Adipose tissue (tissue), 3 donors: ENCODE data around the gene CD28. TPM values are rescaled to one million over a fixed set of nuclear protein-coding genes. Genes with fewer than 3 reads are reported as not detected.

ENCODE experiments used
- H3K27ac ChIP-seq: one replicate; pipeline ENCODE4 v1.5.1; 2013; ENCODE audit warnings: low read depth, low read length
- WGBS, 3 donors: extraction: QIAGEN DNeasy Blood & Tissue Kit; methylation state at CpG; one replicate each; pipeline ENCODE4 v1.1.7; 2013; 5-methylcytosine and 5-hydroxymethylcytosine counted together
- polyA plus RNA-seq, 3 donors: library from polyadenylated mRNA; stranded (reverse); fragments of 200-250 nt; gene quantifications; one replicate each; pipeline ENCODE4 v1.2.3, GENCODE V29; 2013
- donor health status: healthy with polysubstance abuse.
- donor health status: Bipolar disorder and iron deficiency.
- donor health status: healthy.

The CD28 gene
- polyA plus RNA-seq, 3 donors, result 0.25 to 2.0 (median 0.59) TPM

- 87 to 90% (median 90%) methylated on average over 11 of the region's 11 CpGs for WGBS, 3 donors
- H3K27ac ChIP-seq, result no peak overlapping the region
These were observed 2.5 kb downstream of the CD28 start for GRCh38 chr2:203708846-203709396.

DNA sequence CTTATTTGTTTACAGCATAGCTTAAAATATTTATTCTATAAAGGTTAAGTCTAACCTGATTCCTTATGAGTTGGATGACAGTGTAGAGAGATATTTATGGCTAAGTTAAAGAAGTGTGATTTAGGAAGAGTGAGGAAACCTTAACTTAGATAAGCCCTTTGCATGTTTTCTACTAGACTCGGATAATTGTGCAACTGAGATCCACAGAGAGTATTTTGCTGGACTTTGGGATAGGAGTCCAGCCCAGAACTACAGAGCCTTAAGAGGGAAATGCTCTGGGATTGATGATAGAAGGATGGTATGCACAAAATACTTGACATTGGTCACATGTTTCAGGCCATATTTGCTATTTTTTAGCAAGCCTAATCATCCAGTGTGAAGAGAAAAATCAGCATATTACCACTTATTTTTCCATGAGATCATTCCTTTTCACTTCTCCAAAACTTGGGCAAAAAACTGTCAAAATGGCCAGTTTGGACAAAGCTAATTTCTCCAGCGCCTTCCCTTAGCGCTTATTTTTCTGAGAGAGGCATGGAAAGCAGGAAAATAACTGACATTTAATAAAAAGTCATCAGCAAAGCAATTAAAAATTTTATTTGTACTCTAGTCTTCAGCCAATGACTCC is 3.1 kb downstream of the CD28 start:
- H3K27ac ChIP-seq, result no peak overlapping the region
- 79 to 90% (median 80%) methylated on average over 3 of the region's 3 CpGs for WGBS, 3 donors

GRCh38 chr2:203710226-203710625 is 3.8 kb downstream of the CD28 start:
- no peak overlapping the region for H3K27ac ChIP-seq
- whole genome bisulfite sequencing, 3 donors, result 56 to 65% (median 58%) methylated on average over 4 of the region's 4 CpGs

GRCh38 chr2:203710952-203711351 is 4.5 kb downstream of the CD28 start:
- H3K27ac ChIP-seq, result no peak overlapping the region
- 85 to 94% (median 90%) methylated on average over 2 of the region's 2 CpGs for WGBS, 3 donors

GRCh38 chr2:203711399-203711798 is 5.0 kb downstream of the CD28 start:
- WGBS, 3 donors, result 88 to 94% (median 90%) methylated on average over 3 of the region's 3 CpGs
- no peak overlapping the region for H3K27ac ChIP-seq

DNA sequence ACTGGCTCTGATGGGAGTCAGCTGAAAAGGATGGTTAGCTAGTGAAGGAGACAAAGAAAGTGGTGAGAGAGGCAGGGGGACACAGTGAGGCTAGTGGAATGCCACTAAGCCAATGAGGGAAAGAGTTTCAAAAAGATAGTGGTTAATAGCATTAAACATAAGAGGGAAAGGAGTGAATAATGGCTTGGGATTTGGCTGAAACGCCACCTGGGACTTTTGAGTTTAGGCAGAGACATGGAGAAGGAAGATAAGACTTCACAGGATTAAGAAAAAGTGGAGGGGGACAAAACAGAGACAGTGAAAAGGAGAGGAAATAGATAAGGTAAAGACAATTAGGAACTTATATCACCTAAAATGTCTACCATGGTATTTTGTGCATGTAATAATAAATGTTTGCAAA is 6.9 kb downstream of the CD28 start:
- no peak overlapping the region for H3K27ac ChIP-seq
- WGBS, 3 donors, result 77 to 92% (median 90%) methylated on average over 1 of the region's 1 CpG

DNA sequence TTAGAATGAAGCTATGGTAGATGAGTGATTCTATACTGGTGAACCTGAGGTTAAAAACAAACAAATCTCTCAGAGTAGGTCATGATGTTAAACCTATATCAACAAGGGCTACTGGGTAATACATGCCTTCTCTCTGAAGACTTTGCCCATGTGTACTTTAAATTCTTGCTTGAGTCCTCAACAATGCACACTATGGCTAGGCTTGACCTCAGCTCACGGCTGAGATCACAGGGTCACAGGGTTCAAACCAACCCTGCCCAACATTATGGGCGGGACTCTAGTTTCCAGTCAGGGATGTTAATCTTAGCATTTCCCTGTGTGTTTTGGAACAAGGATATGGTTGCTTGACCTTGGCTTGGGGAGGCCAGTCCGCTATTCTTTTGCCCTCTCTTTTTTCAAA is 7.7 kb downstream of the CD28 start:
- 46 to 79% (median 64%) methylated on average over 3 of the region's 3 CpGs for WGBS, 3 donors
- no peak overlapping the region for H3K27ac ChIP-seq

GRCh38 chr2:203715744-203716143 is 9.3 kb downstream of the CD28 start:
- 93 to 99% (median 98%) methylated on average over 2 of the region's 2 CpGs for WGBS, 3 donors
- H3K27ac ChIP-seq, result no peak overlapping the region

GRCh38 chr2:203718087-203718486 is 11.6 kb downstream of the CD28 start:
- 27 to 54% (median 51%) methylated on average over 3 of the region's 3 CpGs for WGBS, 3 donors

DNA sequence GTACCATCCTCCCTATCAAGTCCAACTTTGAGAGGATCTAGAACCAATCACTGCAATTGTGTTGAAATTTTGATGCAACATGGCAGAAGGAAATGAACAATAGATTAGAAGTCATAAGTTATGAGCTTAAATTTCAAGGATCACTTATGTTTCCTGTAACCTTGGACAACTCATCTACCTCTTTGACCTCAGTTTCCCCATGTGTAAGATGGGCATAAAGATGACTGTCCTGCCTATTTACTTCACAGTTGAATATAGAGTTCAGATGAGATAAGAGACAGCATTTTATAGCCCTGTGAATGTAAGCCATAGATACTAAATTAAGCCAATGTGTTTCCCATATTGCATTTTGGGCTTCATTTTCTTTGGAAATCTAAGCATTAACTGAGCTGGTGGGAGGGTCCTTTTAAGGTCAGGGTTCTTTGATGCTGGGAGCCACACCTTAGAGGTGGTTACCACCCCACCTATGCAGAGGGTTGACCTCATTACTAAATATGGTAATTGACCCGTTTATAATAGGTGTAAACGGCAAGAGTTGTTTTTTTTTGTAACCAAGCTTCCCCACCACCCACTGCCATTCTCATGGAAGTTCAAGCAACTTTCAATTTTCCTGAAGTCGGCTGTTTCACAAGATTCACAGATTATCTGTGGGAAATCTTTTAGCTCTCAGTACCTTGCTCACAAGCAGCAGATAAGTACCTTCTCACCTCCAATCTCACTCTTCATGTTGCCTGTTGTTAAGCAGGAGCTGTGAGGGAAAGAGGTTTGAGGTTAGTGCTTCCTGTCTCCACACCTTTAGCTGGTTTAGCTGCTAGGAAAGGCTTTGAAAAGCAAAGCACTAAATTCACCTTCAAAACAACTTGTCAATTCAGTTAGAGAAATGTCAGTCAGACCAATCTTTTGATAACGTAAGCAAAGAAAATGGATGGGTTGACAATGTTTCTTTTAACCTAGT is 13.3 kb downstream of the CD28 start:
- WGBS, 3 donors, result 52 to 73% (median 64%) methylated on average over 4 of the region's 4 CpGs

More at GRCh38 chr2:203718087-203718486, 11.6 kb downstream of the CD28 start:
- H3K27ac ChIP-seq, result no peak overlapping the region

GRCh38 chr2:203720915-203721672 is 14.7 kb downstream of the CD28 start:
- 54 to 74% (median 73%) methylated on average over 6 of the region's 6 CpGs for WGBS, 3 donors
- H3K27ac ChIP-seq, result no peak overlapping the region

More for the DNA sequence above, 13.3 kb downstream of the CD28 start:
- H3K27ac ChIP-seq, result no peak overlapping the region

DNA sequence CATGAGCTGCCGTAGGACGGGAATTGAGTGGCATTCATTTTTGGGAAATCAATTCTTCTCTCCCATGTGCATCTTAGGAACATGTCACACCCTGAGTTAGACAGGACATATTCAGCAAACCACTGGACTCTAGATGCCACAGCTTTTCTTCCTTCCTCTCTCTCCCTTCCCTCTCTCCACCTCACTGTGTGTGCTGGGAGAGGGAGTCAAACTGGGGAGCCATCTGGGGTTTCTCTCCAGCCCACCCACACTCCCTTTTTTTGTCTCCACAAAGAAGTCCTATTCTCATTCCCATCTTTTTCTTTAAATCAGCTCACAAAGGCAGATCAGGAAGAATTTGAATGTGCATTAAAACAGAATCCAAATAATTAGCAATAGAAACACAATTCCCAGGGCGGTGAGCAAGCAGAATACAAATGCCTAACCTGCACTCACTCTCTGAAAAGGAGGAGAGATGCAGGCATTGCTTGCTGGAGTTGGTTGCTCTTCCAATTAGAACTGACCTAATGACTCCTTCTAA is 15.4 kb downstream of the CD28 start:
- 94 to 99% (median 96%) methylated on average over 3 of the region's 3 CpGs for WGBS, 3 donors
- no peak overlapping the region for H3K27ac ChIP-seq

DNA sequence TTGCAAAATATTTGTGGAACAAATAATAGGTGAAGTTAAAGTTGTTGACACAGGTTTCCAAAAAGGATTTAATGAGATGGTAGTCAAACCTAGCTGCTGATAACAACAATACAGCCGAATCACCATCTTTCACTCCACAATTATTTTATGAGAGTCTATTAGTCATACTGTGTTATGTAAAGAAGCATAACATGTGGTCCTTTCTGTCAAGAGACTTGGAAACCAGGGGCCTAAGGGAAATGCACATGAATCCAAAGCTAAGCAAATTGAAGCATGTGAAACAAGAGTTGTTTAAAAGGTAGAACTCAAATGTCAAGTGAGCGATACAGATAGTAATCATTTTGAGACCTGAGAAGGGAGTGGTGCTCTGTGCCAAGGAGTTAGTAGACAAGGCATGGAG is 16.0 kb downstream of the CD28 start:
- WGBS, 3 donors, result 78 to 91% (median 84%) methylated on average over 2 of the region's 2 CpGs
- H3K27ac ChIP-seq, result no peak overlapping the region

GRCh38 chr2:203728321-203728720 is 21.9 kb downstream of the CD28 start:
- H3K27ac ChIP-seq, result no peak overlapping the region

GRCh38 chr2:203730076-203730729 is 23.8 kb downstream of the CD28 start:
- H3K27ac ChIP-seq, result no peak overlapping the region
- 92 to 97% (median 93%) methylated on average over 4 of the region's 4 CpGs for WGBS, 3 donors

- 86 to 95% (median 94%) methylated on average over 2 of the region's 2 CpGs for WGBS, 3 donors
- no peak overlapping the region for H3K27ac ChIP-seq
These were observed 24.4 kb downstream of the CD28 start for GRCh38 chr2:203730883-203731282.

- 80 to 86% (median 81%) methylated on average over 6 of the region's 6 CpGs for WGBS, 3 donors
These were observed 25.9 kb downstream of the CD28 start for GRCh38 chr2:203732092-203732952.

More at GRCh38 chr2:203732092-203732952, 25.9 kb downstream of the CD28 start:
- no peak overlapping the region for H3K27ac ChIP-seq
